OCI-LY1 (cell line): ENCODE data around the gene SVOP.

Experiments
- EZH2 ChIP-seq: fragments of 200-600 bp; sonication (generic), shearing (Covaris generic); IDR thresholded peaks from 2 replicates; pipeline ENCODE4 v1.8.0; 2017; ENCODE audit warnings: borderline replicate concordance, mixed run types, mild to moderate bottlenecking, antibody characterized with exemption, low read length, moderate library complexity, mixed read lengths
- TF ChIP-seq, protein P1 (sequence below): fragments of 200-600 bp; sonication (generic), shearing (Covaris generic); IDR thresholded peaks from 2 replicates; pipeline ENCODE4 v1.5.1; 2017; ENCODE audit warnings: mild to moderate bottlenecking, antibody characterized with exemption, low read length, moderate library complexity, mixed read lengths

DNA sequence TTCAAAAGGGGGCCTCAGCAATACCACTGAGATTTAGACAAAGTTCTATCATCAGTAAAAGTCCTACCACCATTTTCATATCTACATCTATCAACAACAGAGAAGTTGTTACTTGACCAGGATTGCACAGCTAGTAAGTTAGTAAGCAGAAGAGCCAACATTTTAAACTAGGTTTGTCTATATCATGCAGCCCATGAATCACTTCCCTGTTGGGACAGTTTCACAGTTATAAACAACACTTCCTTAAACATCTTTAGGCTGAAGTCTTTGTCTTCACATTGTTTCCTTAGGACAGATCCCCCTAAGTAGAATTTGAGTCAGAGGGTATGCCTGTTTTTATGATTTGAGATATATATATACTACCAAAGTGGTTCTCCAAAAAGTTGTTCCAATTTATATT lies 72.5 kb downstream of the SVOP start:
- TF ChIP-seq EZH2: no peak
- TF ChIP-seq, protein P1, sequence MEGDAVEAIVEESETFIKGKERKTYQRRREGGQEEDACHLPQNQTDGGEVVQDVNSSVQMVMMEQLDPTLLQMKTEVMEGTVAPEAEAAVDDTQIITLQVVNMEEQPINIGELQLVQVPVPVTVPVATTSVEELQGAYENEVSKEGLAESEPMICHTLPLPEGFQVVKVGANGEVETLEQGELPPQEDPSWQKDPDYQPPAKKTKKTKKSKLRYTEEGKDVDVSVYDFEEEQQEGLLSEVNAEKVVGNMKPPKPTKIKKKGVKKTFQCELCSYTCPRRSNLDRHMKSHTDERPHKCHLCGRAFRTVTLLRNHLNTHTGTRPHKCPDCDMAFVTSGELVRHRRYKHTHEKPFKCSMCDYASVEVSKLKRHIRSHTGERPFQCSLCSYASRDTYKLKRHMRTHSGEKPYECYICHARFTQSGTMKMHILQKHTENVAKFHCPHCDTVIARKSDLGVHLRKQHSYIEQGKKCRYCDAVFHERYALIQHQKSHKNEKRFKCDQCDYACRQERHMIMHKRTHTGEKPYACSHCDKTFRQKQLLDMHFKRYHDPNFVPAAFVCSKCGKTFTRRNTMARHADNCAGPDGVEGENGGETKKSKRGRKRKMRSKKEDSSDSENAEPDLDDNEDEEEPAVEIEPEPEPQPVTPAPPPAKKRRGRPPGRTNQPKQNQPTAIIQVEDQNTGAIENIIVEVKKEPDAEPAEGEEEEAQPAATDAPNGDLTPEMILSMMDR: no peak
